Hematopoietic multipotent progenitor cell (in vitro differentiated cells): ENCODE data around the gene AR. TPM values are rescaled to one million over a fixed set of nuclear protein-coding genes. Genes with fewer than 3 reads are reported as not detected.

Experiments
- DNase-seq, 3 donors: peaks; one replicate each; pipeline ENCODE4 v3.0.0-alpha.2; 2011 to 2015; ENCODE audit warnings: low read depth in 2 of 3, low spot score in 2 of 3
- total RNA-seq: library from RNA; depleted of rRNA; stranded (reverse); fragments of >200 nt; gene quantifications from one replicate; pipeline ENCODE4 v1.2.3, GENCODE V29; 2012

AR gene
- total RNA-seq, 1 donor: 8.6 TPM

- no peak for DNase-seq
Measured at GRCh38 chrX:67563469-67564448, 19.9 kb downstream of the AR start.

- no peak for DNase-seq
Measured at GRCh38 chrX:67564475-67564874, 20.7 kb downstream of the AR start.

GRCh38 chrX:67568769-67569168, 24.9 kb downstream of the AR start:
- no peak for DNase-seq

- no peak for DNase-seq
Measured at GRCh38 chrX:67570839-67571238, 27.0 kb downstream of the AR start.

GRCh38 chrX:67574696-67575095, 30.9 kb downstream of the AR start:
- DNase-seq: peak in 1 of 3 donors; percentile 11

GRCh38 chrX:67582436-67582835, 38.6 kb downstream of the AR start:
- no peak for DNase-seq

GRCh38 chrX:67583171-67583570, 39.4 kb downstream of the AR start:
- DNase-seq: no peak

- DNase-seq: no peak
Measured at GRCh38 chrX:67585401-67585800, 41.6 kb downstream of the AR start.

- no peak for DNase-seq
Measured at GRCh38 chrX:67587946-67588624, 44.3 kb downstream of the AR start.

GRCh38 chrX:67596839-67597790, 53.3 kb downstream of the AR start:
- DNase-seq: no peak

- DNase-seq: no peak
Measured at GRCh38 chrX:67599532-67599931, 55.7 kb downstream of the AR start.

GRCh38 chrX:67601771-67602170, 58.0 kb downstream of the AR start:
- DNase-seq: no peak

GRCh38 chrX:67604979-67605703, 61.3 kb downstream of the AR start:
- DNase-seq: no peak

GRCh38 chrX:67607466-67607865, 63.6 kb downstream of the AR start:
- no peak for DNase-seq

GRCh38 chrX:67610282-67610681, 66.5 kb downstream of the AR start:
- no peak for DNase-seq

GRCh38 chrX:67612231-67612630, 68.4 kb downstream of the AR start:
- DNase-seq: no peak

- DNase-seq: no peak
Measured at GRCh38 chrX:67613366-67613765, 69.5 kb downstream of the AR start.

- DNase-seq: no peak
Measured at GRCh38 chrX:67613996-67614395, 70.2 kb downstream of the AR start.

GRCh38 chrX:67614423-67614822, 70.6 kb downstream of the AR start:
- no peak for DNase-seq

- no peak for DNase-seq
Measured at GRCh38 chrX:67619253-67619652, 75.4 kb downstream of the AR start.
